WI38 (cell line): ENCODE data around the gene GABPB2.
A peak's percentile ranks its signal among the peaks of the same experiment; 100 is the strongest.

Source experiments
- H3K4me3 ChIP-seq: 2 replicates; pipeline ENCODE4 v1.5.1; 2011; ENCODE audit warnings: low read depth, mild to moderate bottlenecking, control low read depth, low read length
- CTCF ChIP-seq: IDR thresholded peaks from 2 replicates; pipeline ENCODE4 v1.5.1; 2012; ENCODE audit warnings: low read depth, mild to moderate bottlenecking, control low read depth, low read length

Gene GABPB2

GRCh38 chr1:151166505-151166956 is 96.0 kb downstream of the GABPB2 start:
- TF ChIP-seq CTCF: no peak
- peak overlapping the region; percentile 99 for H3K4me3 ChIP-seq

- no peak for TF ChIP-seq CTCF
- peak overlapping the region; percentile 99 for H3K4me3 ChIP-seq
Observed at GRCh38 chr1:151167116-151167515, 96.6 kb downstream of the GABPB2 start.

- no peak overlapping the region for H3K4me3 ChIP-seq
- TF ChIP-seq CTCF: no peak
Observed at GRCh38 chr1:151171190-151171589, 100.6 kb downstream of the GABPB2 start.
